NCI-H2029 treated with DMSO at 0.1 percent for 48 hours (cell line): ENCODE data around the gene RAB40B.

ENCODE experiments used
- DNase-seq: peaks from one replicate; lab custom pipeline; 2025; lab: John Stamatoyannopoulos, UW

RAB40B gene

GRCh38 chr17:82716203-82717010, 17.9 kb upstream of the RAB40B start, which contains the start of gene FN3KRP:
TSS of gene FN3KRP (plus strand) at chr17:82716706. CDS start at chr17:82716756, 50 bp downstream.
- peak; percentile 50 for DNase-seq

GRCh38 chr17:82713071-82713723, 14.7 kb upstream of the RAB40B start:
- DNase-seq = no peak

GRCh38 chr17:82710499-82711232, 12.2 kb upstream of the RAB40B start:
- no peak for DNase-seq

- no peak for DNase-seq
Observed at GRCh38 chr17:82709676-82710498, 11.4 kb upstream of the RAB40B start.

GRCh38 chr17:82709024-82709675, 10.7 kb upstream of the RAB40B start:
- DNase-seq = no peak

- no peak for DNase-seq
Observed at GRCh38 chr17:82705756-82706155, 7.3 kb upstream of the RAB40B start.

- DNase-seq = no peak
Observed at GRCh38 chr17:82704886-82705285, 6.4 kb upstream of the RAB40B start.

GRCh38 chr17:82703935-82704865, 5.7 kb upstream of the RAB40B start:
- DNase-seq = no peak

- DNase-seq = no peak
Observed at GRCh38 chr17:82703036-82703745, 4.7 kb upstream of the RAB40B start.

- no peak for DNase-seq
Observed at GRCh38 chr17:82702231-82702927, 3.9 kb upstream of the RAB40B start.

- DNase-seq = no peak
Observed at GRCh38 chr17:82699551-82699950, 1.1 kb upstream of the RAB40B start.

GRCh38 chr17:82698974-82699442, 510 bp upstream of the RAB40B start:
- DNase-seq = no peak

- DNase-seq = no peak
Observed at GRCh38 chr17:82697808-82698064, 762 bp downstream of the RAB40B start.

- no peak for DNase-seq
Observed at GRCh38 chr17:82696916-82697807, 1.3 kb downstream of the RAB40B start.

GRCh38 chr17:82696259-82696658, 2.2 kb downstream of the RAB40B start:
- DNase-seq = no peak

- DNase-seq = no peak
Observed at GRCh38 chr17:82694647-82695046, 3.9 kb downstream of the RAB40B start.

- DNase-seq = no peak
Observed at GRCh38 chr17:82693168-82693867, 5.2 kb downstream of the RAB40B start.
